Lower leg skin (tissue), 3 donors: ENCODE results near the gene PACRG.

ENCODE experiments used
- CTCF ChIP-seq, 3 donors: fragments of 450-650 bp; IDR thresholded peaks; one replicate each; pipeline ENCODE4 v1.5.1; 2016; ENCODE audit warnings: antibody characterized with exemption in 3 of 3, mild to moderate bottlenecking in 3 of 3, moderate library complexity in 2 of 3
- POLR2A ChIP-seq, 2 donors: fragments of 450-650 bp; IDR thresholded peaks; one replicate each; pipeline ENCODE4 v1.6.1; 2016 to 2017; ENCODE audit warnings: antibody characterized with exemption in 2 of 2, mild to moderate bottlenecking in 1 of 2, moderate library complexity in 1 of 2

GRCh38 chr6:163019926-163020325 is 292.2 kb downstream of the PACRG start:
- no peak for TF ChIP-seq POLR2A (IDR thresholded peaks at IDR 0.05)
- TF ChIP-seq CTCF (IDR thresholded peaks at IDR 0.05) = no peak
